GM18511 (cell line): ENCODE measurements around the gene SYT9.
A peak's percentile ranks its signal among the peaks of the same experiment; 100 is the strongest.

ENCODE experiments used
- ATAC-seq: cut with Tn5 transposase; IDR thresholded peaks from one replicate; pipeline ENCODE4 v1.9.1; 2021; ENCODE audit warnings: mild to moderate bottlenecking, moderate library complexity; ENCODE audit not compliant: unreplicated experiment

The SYT9 gene

GRCh38 chr11:7272373-7272772 lies 20.7 kb downstream of the SYT9 start:
- no peak for ATAC-seq

GRCh38 chr11:7275133-7275532 lies 23.4 kb downstream of the SYT9 start:
- no peak for ATAC-seq

DNA sequence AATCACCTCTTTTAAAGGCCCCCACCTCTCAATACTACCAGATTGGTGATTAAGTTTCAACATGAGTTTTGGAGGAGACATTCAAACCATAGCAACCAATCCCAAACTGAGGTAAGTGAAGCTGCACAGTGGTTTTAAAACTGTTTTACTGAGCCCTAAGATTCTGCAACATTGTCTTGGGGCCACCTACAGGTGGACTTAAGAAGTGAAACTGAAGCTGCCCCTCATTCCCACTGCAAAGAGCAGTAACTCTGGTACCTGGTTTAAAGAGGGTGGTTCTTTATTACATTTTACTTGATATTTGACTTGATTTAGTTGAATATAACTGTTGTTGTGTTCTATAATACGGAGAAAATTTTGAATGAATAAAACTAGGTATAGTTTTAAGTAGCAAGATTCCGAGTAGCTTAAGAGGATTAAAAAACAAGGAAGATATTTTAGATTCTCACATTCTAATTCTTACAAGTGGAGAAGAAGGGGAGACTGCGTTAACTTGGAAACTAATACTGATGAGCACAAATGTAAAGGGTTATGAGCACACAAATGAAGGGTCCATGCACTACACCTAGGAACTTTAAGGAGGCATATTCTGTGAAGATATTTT lies 26.7 kb downstream of the SYT9 start:
- ATAC-seq = peak; percentile 75

DNA sequence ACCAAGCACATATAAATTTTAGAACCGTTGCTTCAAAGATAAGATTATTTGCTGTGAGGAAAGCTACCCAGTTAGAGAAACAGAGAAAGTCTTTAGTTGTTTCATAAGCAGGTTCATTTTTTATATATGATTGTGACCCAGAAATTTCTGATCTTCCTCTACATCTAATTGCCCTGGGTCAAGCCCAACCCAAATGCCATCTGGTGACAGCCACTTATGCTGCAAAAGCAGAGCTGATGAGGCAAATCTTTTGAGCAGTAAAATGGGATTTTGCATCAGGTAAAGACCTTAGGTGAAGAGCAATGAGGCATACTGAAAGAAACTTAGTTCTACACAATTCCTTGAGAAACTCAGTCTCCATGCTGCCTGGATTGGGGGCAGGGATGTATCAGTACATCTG lies 28.0 kb downstream of the SYT9 start:
- no peak for ATAC-seq

DNA sequence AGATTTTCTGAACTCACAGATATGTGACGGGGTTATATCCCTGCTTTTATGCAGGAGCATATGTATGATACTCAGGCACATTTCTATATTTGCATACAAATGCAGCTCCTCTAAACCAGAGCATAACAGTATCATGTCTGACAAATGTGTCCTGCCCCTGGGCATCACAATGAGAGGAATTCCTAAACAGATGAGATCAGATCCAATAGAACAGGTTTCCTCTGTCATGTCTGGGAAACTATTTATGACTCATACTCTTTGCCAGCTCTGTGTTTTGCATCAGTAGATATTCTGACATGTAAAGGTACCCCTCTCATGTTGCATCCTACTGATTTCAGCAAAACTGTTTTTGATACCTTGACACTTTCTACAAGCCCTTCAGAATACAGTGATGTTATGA lies 29.4 kb downstream of the SYT9 start:
- ATAC-seq = no peak

DNA sequence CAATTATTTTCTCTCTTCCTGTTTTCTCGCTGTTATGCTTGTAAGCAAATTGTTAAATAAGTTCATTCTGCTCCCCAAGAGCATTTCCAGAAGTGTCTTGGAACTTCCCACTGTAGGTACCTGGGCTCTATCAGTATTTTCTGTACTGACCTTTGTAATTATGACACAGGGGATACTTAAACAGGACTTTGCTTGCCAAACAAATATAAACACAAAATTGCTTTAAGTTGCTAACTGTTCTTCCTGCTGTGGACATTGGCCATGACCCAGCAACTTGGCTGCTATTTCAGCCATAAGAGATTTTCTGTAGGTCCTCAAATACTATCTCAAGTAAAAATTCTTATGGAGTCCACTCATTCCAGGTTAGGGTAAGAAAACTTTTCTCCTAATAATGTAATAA lies 30.1 kb downstream of the SYT9 start:
- no peak for ATAC-seq

GRCh38 chr11:7286178-7286577 lies 34.5 kb downstream of the SYT9 start:
- no peak for ATAC-seq

DNA sequence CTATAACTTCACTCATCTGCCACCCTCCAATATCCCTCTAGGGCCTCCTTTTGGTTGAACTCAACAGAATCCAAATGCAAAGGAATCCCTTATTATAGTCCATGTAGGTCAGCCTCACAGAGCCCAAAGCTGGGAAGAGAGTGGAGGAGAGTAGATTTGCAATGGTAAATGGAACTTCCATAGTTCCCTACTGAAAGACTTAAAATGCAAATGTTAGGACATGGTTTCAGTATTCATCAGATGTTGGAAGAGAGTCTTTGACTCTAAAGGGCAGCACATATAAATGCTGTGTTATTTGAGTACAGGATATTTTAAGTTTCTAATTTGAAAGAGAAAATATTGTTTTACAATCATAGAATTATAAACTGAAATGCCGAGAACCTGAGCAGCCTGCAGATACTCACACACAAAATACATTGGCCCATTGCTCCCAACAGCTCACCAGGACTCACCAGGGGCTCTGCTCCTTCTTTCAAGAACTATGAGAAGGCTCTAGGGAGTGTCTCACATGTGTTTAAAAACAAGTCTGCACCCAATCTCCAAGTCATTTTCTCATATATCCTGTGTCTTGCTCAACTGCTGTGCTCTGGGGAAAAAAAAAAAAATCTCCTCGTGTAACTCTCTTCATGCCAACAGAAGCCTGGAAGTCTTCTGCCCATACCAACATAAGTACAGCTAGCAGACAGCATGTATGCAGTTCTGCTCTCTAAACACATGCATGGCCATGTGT lies 39.6 kb downstream of the SYT9 start:
- no peak for ATAC-seq

DNA sequence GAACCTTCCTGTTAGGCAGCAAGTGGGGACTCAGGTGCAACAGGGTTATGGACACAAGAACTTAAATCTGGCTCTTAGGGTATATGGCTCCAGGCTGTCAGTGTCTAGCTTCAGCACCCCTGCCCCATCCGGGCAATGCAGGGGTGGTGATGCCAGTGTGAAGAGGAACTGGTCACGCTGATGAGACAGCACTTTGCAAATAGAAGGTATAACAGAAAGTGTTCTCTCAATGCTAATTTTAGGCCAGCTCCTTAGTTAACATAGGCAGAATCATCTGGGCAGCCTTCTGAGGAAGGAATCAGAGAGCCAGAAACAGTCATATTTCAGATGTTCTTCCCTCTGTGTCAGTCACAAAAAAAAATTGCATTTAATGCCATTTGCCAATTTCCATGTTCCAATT lies 41.2 kb downstream of the SYT9 start:
- ATAC-seq = no peak

- ATAC-seq = no peak
Measured at GRCh38 chr11:7299393-7299792, 47.7 kb downstream of the SYT9 start.

GRCh38 chr11:7300281-7300680 lies 48.6 kb downstream of the SYT9 start:
- ATAC-seq = no peak

- ATAC-seq = no peak
Measured at GRCh38 chr11:7303146-7303545, 51.4 kb downstream of the SYT9 start.

DNA sequence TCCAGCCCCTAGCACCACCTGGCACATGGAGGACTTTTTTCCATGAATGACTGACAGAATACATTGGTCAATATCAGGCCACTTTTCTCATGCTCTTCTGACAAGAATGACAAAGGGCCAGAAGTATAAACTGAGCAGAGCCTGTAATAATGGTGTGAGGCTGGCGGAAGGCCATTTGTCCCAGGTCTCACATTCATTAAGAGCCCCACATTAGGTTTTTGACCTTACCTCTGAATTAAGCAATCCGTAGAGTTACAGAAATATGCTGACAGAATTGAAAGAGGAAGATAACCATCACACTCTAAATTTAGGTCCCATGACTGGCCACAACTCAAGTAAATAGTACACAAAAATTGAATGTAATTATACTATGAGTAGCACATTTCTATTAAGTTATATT lies 55.2 kb downstream of the SYT9 start:
- no peak for ATAC-seq

GRCh38 chr11:7307836-7308235 lies 56.1 kb downstream of the SYT9 start:
- peak; percentile 77 for ATAC-seq

DNA sequence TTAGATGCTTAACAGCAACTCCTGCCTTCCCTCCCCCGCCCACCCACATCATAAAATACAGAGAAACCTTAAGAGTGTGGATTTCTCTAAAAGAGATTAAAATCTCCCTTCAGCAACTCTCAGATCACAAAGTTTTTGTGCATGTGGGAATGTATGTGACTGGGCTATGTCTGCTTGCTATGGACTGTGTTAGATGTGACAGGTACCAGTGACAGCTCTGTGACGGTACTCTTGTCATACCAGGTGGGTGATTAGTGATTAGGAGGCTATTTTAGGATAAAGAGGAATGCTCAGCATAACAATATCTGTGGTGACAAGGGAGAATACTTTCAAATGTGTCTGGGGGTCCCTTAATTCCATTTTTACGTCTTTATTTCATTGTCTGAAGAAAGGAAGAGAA lies 60.2 kb downstream of the SYT9 start:
- no peak for ATAC-seq

DNA sequence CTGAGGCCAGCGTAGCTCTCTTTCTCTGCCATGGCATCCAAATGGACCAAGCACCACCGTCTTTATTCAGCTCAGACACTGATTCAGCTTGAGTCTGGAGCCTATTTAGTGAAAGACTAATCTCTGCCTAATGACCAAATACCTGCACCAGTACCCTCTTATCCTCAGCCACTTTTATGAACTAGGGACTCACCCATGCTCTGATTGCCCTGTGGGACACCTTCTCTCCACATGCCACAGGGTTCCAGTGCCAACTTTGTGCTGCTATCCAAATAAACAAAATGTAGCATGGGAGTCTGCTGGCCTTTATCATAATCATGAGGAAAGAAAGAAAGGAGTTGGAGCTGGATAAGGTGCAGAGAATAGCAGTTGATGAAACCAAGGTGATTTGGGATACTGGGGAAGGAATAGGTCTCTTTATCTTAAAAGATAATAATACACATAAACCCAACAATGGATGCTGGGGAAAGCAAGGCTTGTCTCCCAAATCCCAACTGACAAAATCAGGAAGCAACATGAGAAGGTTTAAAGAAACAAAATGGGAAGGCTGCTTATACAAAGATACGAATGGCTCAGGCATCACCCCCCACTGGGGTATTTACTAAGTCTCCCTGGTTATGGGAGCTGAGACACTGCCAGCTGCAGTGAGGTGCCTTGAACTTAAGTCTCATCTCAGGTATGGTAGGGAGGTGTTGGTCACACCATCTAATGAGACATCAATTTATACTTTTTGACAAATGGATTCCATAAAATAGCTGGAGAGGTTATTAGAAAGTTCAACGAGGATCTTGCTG lies 63.3 kb downstream of the SYT9 start:
- ATAC-seq = no peak

DNA sequence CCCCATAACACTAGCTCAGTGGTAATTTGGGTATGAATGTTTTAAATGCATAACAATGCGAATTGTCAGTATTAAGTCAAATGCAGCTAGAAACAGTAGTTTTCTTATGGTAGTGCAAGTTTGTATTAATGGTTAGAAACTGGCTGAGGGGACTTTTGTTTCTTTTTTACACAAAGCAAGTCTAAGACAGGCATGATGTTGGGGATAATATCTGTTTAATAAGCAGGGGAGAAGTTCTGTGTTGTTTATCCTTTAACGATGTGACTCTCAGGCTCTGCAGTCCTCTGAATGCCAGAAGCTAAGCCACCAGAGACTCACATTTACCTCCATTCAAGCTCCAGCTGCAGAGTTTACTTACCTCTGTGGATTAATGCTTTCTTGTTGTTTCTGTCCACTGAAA lies 67.8 kb downstream of the SYT9 start:
- ATAC-seq = no peak

- no peak for ATAC-seq
Measured at GRCh38 chr11:7320306-7320705, 68.6 kb downstream of the SYT9 start.

- no peak for ATAC-seq
Measured at GRCh38 chr11:7321473-7322450, 70.1 kb downstream of the SYT9 start.

GRCh38 chr11:7332451-7332850 lies 80.7 kb downstream of the SYT9 start:
- ATAC-seq = no peak

- no peak for ATAC-seq
Measured at GRCh38 chr11:7332962-7333361, 81.3 kb downstream of the SYT9 start.
